Muscle layer of colon (tissue), 2 donors: Measurements from ENCODE around the gene ADGRG6.

Source experiments
- H3K27ac ChIP-seq: one replicate; pipeline ENCODE4 v1.7.0; 2013; ENCODE audit warnings: low read depth, mild to moderate bottlenecking, low read length, moderate library complexity
- H3K27me3 ChIP-seq, 2 donors: one replicate each; pipeline ENCODE4 v1.7.0; 2013; ENCODE audit warnings: low read length in 2 of 2, mild to moderate bottlenecking in 2 of 2; ENCODE audit not compliant: insufficient read depth in 2 of 2, control insufficient read depth in 1 of 2
- H3K36me3 ChIP-seq: one replicate; pipeline ENCODE4 v1.7.0; 2013; ENCODE audit warnings: mild to moderate bottlenecking, low read length; ENCODE audit not compliant: insufficient read depth
- H3K4me1 ChIP-seq: one replicate; pipeline ENCODE4 v1.7.0; 2013; ENCODE audit warnings: mild to moderate bottlenecking, low read length; ENCODE audit not compliant: insufficient read depth
- H3K4me3 ChIP-seq, 2 donors: one replicate each; pipeline ENCODE4 v1.7.0; 2013; ENCODE audit warnings: low read length in 2 of 2, low read depth in 1 of 2, mild to moderate bottlenecking in 1 of 2, moderate library complexity in 1 of 2
- H3K9ac ChIP-seq: one replicate; pipeline ENCODE4 v1.7.0; 2013; ENCODE audit warnings: low read length
- H3K9me3 ChIP-seq: one replicate; pipeline ENCODE4 v1.7.0; 2013; ENCODE audit warnings: mild to moderate bottlenecking, low read length
- donor health status: abdominal sarcoma.
- donor health status: Adenocarcinoma of cecum.

Gene ADGRG6

GRCh38 chr6:142354650-142355049 lies 52.8 kb downstream of the ADGRG6 start:
- Histone ChIP-seq H3K27me3 (no peaks in the 10 kb centered on the region), H3K4me1 (no peaks in the 10 kb centered on the region), H3K9ac (no peak overlapping the region), H3K4me3 (no peak overlapping the region), H3K9me3 (no peaks in the 10 kb centered on the region), H3K36me3 (no peaks in the 10 kb centered on the region), H3K27ac (no peak overlapping the region)

GRCh38 chr6:142355520-142356174 lies 53.8 kb downstream of the ADGRG6 start:
- Histone ChIP-seq H3K9me3 (no peaks in the 10 kb centered on the region), H3K4me1 (no peaks in the 10 kb centered on the region), H3K27me3 (no peaks in the 10 kb centered on the region), H3K36me3 (no peaks in the 10 kb centered on the region), H3K4me3 (no peak overlapping the region), H3K9ac (no peak overlapping the region), H3K27ac (no peak overlapping the region)

- Histone ChIP-seq H3K27me3 (no peaks in the 10 kb centered on the region), H3K4me3 (no peak overlapping the region), H3K4me1 (no peaks in the 10 kb centered on the region), H3K27ac (no peak overlapping the region), H3K9me3 (no peaks in the 10 kb centered on the region), H3K9ac (no peak overlapping the region), H3K36me3 (no peaks in the 10 kb centered on the region)
These were observed 54.5 kb downstream of the ADGRG6 start for GRCh38 chr6:142356201-142356883.

GRCh38 chr6:142356884-142357225 lies 55.0 kb downstream of the ADGRG6 start:
- Histone ChIP-seq H3K4me1 (no peaks in the 10 kb centered on the region), H3K27ac (no peak overlapping the region), H3K36me3 (no peaks in the 10 kb centered on the region), H3K9me3 (no peaks in the 10 kb centered on the region), H3K27me3 (no peaks in the 10 kb centered on the region), H3K9ac (no peak overlapping the region), H3K4me3 (no peak overlapping the region)

GRCh38 chr6:142357879-142358278 lies 56.1 kb downstream of the ADGRG6 start:
- Histone ChIP-seq H3K27ac (no peak overlapping the region), H3K36me3 (no peaks in the 10 kb centered on the region), H3K4me3 (no peak overlapping the region), H3K4me1 (no peaks in the 10 kb centered on the region), H3K9me3 (no peaks in the 10 kb centered on the region), H3K9ac (no peak overlapping the region), H3K27me3 (no peaks in the 10 kb centered on the region)

- Histone ChIP-seq H3K9ac (no peak overlapping the region), H3K9me3 (no peaks in the 10 kb centered on the region), H3K27ac (no peak overlapping the region), H3K36me3 (no peaks in the 10 kb centered on the region), H3K4me3 (no peak overlapping the region), H3K27me3 (no peaks in the 10 kb centered on the region), H3K4me1 (no peaks in the 10 kb centered on the region)
These were observed 57.6 kb downstream of the ADGRG6 start for GRCh38 chr6:142359271-142359960.

- Histone ChIP-seq H3K27ac (no peak overlapping the region), H3K27me3 (no peaks in the 10 kb centered on the region), H3K9me3 (no peaks in the 10 kb centered on the region)
These were observed 59.5 kb downstream of the ADGRG6 start for GRCh38 chr6:142361345-142361744.

GRCh38 chr6:142361779-142362750 lies 60.3 kb downstream of the ADGRG6 start:
- no peak overlapping the region for H3K9ac ChIP-seq
- no peaks in the 10 kb centered on the region for H3K36me3 ChIP-seq
- H3K4me1 ChIP-seq, result no peaks in the 10 kb centered on the region
- no peaks in the 10 kb centered on the region for H3K9me3 ChIP-seq
- H3K27me3 ChIP-seq, result no peaks in the 10 kb centered on the region
- H3K4me3 ChIP-seq, result no peak overlapping the region
- no peak overlapping the region for H3K27ac ChIP-seq

More at GRCh38 chr6:142361345-142361744, 59.5 kb downstream of the ADGRG6 start:
- H3K9ac ChIP-seq, result no peak overlapping the region
- no peaks in the 10 kb centered on the region for H3K4me1 ChIP-seq
- H3K36me3 ChIP-seq, result no peaks in the 10 kb centered on the region
- no peak overlapping the region for H3K4me3 ChIP-seq

GRCh38 chr6:142367061-142367460 lies 65.3 kb downstream of the ADGRG6 start:
- Histone ChIP-seq H3K36me3 (no peaks in the 10 kb centered on the region), H3K4me1 (no peaks in the 10 kb centered on the region), H3K9me3 (no peaks in the 10 kb centered on the region), H3K4me3 (no peak overlapping the region), H3K9ac (no peak overlapping the region), H3K27ac (no peak overlapping the region), H3K27me3 (no peaks in the 10 kb centered on the region)

- Histone ChIP-seq H3K9me3 (no peaks in the 10 kb centered on the region), H3K4me3 (no peak overlapping the region), H3K27me3 (no peaks in the 10 kb centered on the region), H3K9ac (no peak overlapping the region), H3K36me3 (no peaks in the 10 kb centered on the region), H3K27ac (no peak overlapping the region), H3K4me1 (no peaks in the 10 kb centered on the region)
These were observed 65.8 kb downstream of the ADGRG6 start for GRCh38 chr6:142367501-142368018.

GRCh38 chr6:142369266-142369665 lies 67.5 kb downstream of the ADGRG6 start:
- no peak overlapping the region for H3K27ac ChIP-seq
- H3K27me3 ChIP-seq, result no peaks in the 10 kb centered on the region
- no peak overlapping the region for H3K9ac ChIP-seq
- no peaks in the 10 kb centered on the region for H3K9me3 ChIP-seq
- H3K4me1 ChIP-seq, result no peaks in the 10 kb centered on the region
- H3K4me3 ChIP-seq, result no peak overlapping the region
- no peaks in the 10 kb centered on the region for H3K36me3 ChIP-seq
